DMS 273 treated with DMSO at 0.1 percent for 48 hours (cell line): ENCODE results near the gene SLC25A19.
"Not testable (repeated sequence)": the region's sequence is repeated elsewhere in the genome, so short reads cannot be mapped to it uniquely, and the experiment has no call there.

ENCODE experiments used
- DNase-seq: peaks from one replicate; lab custom pipeline; 2025; lab: John Stamatoyannopoulos, UW

SLC25A19 gene

GRCh38 chr17:75267411-75268232 is 21.6 kb downstream of the SLC25A19 start:
- no peak for DNase-seq

DNA sequence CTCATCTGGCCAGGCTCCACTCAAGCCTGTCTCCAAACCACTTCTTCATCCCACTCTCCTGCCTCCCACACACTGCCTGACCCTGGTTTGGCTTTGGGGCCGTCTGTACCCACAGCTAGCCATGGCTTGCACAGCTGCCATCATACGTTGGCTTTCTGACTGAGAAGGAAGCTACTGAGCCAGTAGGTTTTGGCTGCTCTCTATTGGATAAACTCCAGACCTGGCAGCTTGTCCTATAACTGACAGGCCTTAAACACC is 22.2 kb downstream of the SLC25A19 start:
- DNase-seq, result no peak

DNA sequence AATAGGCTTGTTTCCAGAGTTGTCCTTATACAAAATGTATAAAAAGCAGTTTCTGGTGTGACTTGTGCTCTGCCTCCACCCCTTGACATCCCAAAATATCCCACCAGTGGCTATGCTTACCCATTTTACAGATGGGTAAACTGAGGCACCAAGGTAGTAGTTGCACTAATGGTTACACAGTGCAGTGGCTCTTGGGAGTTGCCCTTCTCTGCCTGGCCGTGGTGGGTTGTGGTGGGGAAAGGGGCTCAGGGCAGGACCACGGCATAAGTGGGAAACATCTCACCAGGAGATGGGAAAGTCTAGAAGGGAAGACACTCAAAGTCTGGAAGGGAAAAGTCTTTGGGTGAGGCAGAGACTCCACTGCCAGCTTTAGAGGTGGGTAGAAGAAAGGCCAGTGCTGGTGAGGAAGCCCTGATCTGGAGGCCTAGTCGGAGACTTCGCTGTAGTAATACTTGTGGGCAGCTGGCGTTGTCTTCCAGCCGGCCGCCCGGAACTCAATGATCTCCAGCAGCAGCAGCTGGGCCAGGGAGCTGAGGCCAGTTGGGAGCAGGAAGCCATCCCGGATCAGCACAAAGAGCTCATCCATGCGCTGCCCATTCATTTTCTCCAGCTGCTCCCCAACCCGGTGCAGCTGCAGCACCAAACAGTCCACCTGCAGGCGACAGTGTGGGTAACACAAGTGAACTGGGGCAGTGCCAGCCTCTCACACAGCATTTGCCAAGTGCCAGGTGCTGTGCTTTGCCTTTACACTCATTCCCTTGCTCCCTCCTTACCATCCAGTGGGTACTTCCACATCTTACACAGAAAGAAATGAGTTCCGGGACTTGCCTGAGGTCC is 22.7 kb downstream of the SLC25A19 start:
- DNase-seq, result no peak

GRCh38 chr17:75265614-75266315 is 23.5 kb downstream of the SLC25A19 start:
- DNase-seq, result no peak

DNA sequence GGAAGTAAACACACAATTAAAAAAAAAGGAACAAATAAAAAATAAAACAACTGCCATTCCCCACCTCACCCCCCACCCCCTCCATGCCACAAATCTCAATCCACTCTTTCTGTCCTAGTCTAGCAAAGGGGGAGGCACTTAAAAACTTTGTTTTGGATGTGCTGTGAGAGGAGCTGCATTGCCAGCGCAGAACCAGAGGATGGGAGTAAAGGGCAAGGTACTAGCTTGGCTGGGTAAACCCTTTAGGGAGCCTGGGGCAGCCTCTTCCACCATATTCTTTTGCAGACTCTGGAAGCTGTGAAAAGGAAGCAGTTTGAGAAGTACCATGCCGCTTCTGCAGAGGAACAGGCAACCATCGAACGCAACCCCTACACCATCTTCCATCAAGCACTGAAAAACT is 26.2 kb downstream of the SLC25A19 start:
- DNase-seq, result no peak

GRCh38 chr17:75262112-75262606 is 27.1 kb downstream of the SLC25A19 start:
- no peak for DNase-seq

- DNase-seq, result peak; percentile 79
These were observed 27.7 kb downstream of the SLC25A19 start, which contains the start of the genes GGA3 and MRPS7 for GRCh38 chr17:75261336-75262111. GGA3 (minus strand) TSS chr17:75261606; CDS start chr17:75261587, 19 bp downstream. MRPS7 (plus strand) TSS chr17:75261879; CDS start chr17:75261901, 22 bp downstream.

GRCh38 chr17:75260641-75261335 is 28.4 kb downstream of the SLC25A19 start:
- DNase-seq, result no peak

DNA sequence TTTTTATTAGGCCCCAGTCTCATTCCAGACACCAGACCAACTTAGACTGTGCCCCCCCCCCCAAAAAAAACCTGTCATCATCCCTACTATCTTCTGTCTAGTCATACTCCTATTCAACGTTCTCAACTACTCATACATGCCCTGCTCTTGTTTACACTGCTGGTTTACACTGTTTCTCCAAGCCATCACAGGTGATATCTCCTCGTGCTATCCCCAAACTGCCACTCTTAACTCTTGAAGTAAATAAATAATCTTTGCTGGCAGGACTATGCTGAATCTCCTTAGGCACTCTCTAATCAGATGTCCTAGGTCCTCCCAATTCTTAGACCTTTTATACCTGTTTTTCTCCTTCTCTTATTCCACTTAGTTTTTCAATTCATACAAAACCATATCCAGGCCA is 32.0 kb downstream of the SLC25A19 start:
- not testable (repeated sequence) for DNase-seq

GRCh38 chr17:75255954-75256698 is 33.1 kb downstream of the SLC25A19 start:
- not testable (repeated sequence) for DNase-seq

DNA sequence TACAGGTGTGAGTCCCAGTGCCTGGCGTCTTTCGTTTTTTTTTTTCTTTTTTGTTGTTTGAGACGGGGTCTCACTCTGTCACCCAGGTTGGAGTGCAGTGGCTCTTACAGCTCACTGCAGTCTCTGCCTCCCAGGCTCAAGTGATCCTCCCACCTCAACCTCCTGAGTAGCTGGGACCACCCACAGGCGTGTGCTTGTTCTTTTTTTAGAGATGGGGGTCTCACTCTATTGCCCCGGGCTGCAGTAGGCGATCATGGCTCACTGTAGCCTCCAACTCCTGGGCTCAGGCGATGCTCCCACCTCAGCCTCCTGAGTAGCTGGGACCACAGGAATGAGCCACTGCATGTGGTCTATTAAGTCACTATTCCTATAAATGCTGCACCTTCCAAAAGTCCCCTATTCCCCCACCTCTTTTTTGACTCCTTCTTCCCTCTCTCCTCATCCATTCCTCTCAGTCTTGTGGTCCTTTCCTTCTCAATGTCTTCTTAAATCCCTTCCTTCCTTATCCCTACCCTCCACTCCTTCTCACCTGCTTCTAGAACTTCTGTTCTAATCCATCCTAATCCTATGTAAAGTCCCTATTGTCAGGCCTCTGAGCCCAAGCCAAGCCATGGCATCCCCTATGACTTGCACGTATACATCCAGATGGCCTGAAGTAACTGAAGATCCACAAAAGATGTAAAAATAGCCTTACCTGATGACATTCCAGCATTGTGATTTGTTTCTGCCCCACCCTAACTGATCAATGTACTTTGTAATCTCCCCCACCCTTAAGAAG is 37.0 kb downstream of the SLC25A19 start:
- DNase-seq, result no peak

DNA sequence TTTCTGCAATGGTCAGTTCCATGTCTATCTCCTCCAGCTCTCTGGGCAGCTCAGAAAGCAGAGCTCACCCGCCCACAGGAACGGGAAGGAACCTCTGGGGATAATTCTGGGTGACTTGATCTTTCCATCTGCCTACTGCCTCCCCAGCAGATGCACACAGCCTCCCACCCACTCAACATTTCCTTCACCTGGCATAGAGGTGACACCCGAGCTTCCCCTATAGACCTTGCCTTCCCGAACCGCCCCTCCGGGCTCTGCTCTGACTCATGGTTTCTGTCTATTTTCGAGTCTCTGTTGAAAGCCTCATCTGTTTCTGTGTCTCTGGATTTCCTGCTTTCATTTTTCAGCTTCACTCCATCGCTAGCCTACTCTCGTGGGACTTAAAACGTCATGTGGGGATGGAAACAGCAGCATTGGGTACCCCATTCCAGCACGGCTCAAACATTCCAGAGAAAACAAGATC is 39.2 kb downstream of the SLC25A19 start:
- DNase-seq, result no peak

- no peak for DNase-seq
These were observed 39.7 kb downstream of the SLC25A19 start for GRCh38 chr17:75249564-75249963.

DNA sequence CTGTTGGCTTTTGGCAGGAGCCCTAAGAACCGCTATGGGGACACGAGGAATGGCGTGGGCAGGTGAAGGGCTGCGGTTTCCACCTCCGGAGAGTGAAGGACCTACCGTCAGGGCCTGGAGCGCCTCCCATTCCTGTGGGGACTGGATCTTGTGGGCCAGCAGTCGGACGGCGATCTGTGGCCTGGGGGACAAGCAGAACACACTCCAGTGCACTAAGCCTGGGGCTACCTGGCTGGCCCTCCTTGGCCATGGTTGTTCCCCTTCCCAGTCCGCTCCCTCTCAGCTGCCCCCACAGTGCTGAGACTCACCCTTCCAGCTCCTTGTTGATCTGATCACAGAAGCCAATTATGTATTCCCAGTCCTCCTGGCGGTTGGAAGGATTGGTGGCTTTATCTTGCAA is 42.8 kb downstream of the SLC25A19 start:
- DNase-seq, result no peak

DNA sequence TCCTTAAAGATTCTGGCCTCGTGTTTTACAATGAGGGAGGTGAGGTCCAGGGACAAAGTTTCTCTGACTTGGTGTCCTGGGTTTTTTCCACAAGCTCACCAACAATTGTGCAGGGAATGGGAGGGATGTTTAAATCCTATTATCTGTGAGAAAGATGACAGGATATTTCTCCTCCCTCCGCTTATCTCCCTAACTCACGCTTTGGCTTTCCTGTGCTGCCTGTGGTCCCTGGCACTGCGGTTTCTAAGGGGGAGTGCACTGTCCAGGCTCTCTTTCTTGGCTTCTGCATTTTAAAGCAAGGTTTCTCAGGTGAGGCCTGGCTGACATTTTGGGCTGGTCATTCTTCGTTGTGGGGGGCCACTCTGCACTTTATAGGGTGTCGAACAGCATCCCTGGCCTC is 44.2 kb downstream of the SLC25A19 start:
- no peak for DNase-seq

DNA sequence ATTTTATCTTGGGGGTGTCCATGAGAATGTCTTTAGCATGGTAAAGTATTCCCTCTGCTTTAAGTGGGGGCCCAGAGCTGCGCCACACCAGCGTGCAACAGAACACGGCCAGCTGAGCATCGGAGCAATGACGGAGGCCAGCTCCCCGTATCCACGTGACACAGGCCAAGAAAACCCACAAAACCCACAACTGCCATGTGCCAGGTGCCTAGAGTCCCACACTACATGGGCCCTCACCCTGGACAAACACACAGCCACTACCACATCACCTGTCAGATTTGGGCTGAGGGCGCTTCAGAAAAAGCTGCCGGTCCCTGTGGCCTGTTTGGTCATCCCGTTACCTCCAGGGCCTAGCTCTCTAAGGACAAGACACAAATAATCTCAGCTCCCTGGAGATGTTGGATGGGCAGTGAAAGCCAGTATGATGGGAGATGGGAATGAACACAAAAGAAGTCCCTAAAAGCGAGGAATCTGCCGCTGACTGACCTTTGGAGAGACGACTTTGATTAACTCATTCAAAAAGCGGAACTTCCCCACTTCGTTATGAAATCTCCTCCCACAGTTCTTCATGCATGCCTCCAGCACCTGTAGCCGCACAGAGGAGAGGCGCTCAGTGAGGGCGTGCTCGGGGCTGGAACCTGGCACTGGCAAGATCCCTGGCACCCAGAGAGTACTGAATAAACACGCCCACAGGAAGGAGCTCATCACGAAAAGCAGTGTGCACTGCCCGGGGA is 44.9 kb downstream of the SLC25A19 start:
- DNase-seq, result no peak

GRCh38 chr17:75242461-75243042 is 46.7 kb downstream of the SLC25A19 start:
- no peak for DNase-seq

DNA sequence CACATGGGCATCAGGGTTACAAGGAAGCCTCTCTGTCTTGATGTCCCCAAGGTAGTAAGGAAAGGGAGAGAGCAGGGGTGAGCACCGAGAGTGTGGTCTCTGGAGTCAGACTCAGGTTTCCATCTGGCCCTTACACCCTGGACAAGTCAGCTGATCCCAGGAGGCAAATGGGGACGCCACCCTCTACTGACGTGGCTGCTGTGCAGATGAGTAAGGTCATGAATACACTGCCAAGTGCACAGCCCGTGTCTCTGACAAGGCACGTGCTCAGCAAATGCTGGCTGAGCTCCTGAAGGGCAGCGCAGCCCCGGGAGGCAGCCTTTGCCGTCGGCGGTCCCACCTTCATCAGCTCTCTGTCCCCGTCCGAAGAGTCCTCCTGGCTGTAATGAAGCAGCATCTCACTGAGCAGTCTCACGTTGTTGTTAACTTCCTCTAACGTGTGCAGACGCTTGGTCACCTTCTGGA is 47.2 kb downstream of the SLC25A19 start:
- no peak for DNase-seq
